ENCODE data around the gene ANXA2R. TPM values are rescaled to one million over a fixed set of nuclear protein-coding genes. Genes with fewer than 3 reads are reported as not detected.
"Not testable (repeated sequence)": the region's sequence is repeated elsewhere in the genome, so short reads cannot be mapped to it uniquely, and the experiment has no call there.

ANXA2R gene
- total RNA-seq, 1 experiment from 2014 or later, result 2.6 TPM

GRCh38 chr5:43060020-43060419 is 19.9 kb upstream of the ANXA2R start:
- not testable (repeated sequence) for DNase-seq (ENCODE audit: low read depth)

- not testable (repeated sequence) for DNase-seq (ENCODE audit: low read depth)
Measured at GRCh38 chr5:43055098-43055497, 15.0 kb upstream of the ANXA2R start.

- DNase-seq (ENCODE audit: low read depth), result no peak
Measured at GRCh38 chr5:43051684-43052083, 11.6 kb upstream of the ANXA2R start.

GRCh38 chr5:43050384-43050783 is 10.3 kb upstream of the ANXA2R start:
- DNase-seq (ENCODE audit: low read depth), result no peak

GRCh38 chr5:43049236-43049635 is 9.1 kb upstream of the ANXA2R start:
- DNase-seq (ENCODE audit: low read depth), result no peak

- DNase-seq (ENCODE audit: low read depth), result no peak
Measured at GRCh38 chr5:43046474-43046873, 6.4 kb upstream of the ANXA2R start.

GRCh38 chr5:43045236-43045635 is 5.1 kb upstream of the ANXA2R start:
- DNase-seq (ENCODE audit: low read depth), result no peak

GRCh38 chr5:43044181-43044914 is 4.2 kb upstream of the ANXA2R start:
- no peak for DNase-seq (ENCODE audit: low read depth)

GRCh38 chr5:43043400-43043756 is 3.3 kb upstream of the ANXA2R start:
- DNase-seq (ENCODE audit: low read depth), result no peak

- DNase-seq (ENCODE audit: low read depth), result peak; percentile 83
Measured at GRCh38 chr5:43042626-43043399, 2.7 kb upstream of the ANXA2R start.

GRCh38 chr5:43042176-43042625 is 2.1 kb upstream of the ANXA2R start:
- no peak for DNase-seq (ENCODE audit: low read depth)

GRCh38 chr5:43041669-43042175 is 1.6 kb upstream of the ANXA2R start:
- peak; percentile 89 for DNase-seq (ENCODE audit: low read depth)

GRCh38 chr5:43041110-43041668 is 1.1 kb upstream of the ANXA2R start:
- DNase-seq (ENCODE audit: low read depth), result no peak

- peak; percentile 81 for DNase-seq (ENCODE audit: low read depth)
Measured at GRCh38 chr5:43039471-43040286, 440 bp downstream of the ANXA2R start.

GRCh38 chr5:43039152-43039470 is 1.0 kb downstream of the ANXA2R start:
- DNase-seq (ENCODE audit: low read depth), result no peak

GRCh38 chr5:43038496-43038989 is 1.6 kb downstream of the ANXA2R start:
- no peak for DNase-seq (ENCODE audit: low read depth)

- DNase-seq (ENCODE audit: low read depth), result no peak
Measured at GRCh38 chr5:43037636-43038495, 2.3 kb downstream of the ANXA2R start.

- no peak for DNase-seq (ENCODE audit: low read depth)
Measured at GRCh38 chr5:43036856-43037635, 3.1 kb downstream of the ANXA2R start.

- no peak for DNase-seq (ENCODE audit: low read depth)
Measured at GRCh38 chr5:43036409-43036808, 3.7 kb downstream of the ANXA2R start.

- no peak for DNase-seq (ENCODE audit: low read depth)
Measured at GRCh38 chr5:43034591-43034968, 5.5 kb downstream of the ANXA2R start.

Measured in LHCN-M2 (cell line).